Measurements from ENCODE around the gene UROC1. TPM values are rescaled to one million over a fixed set of nuclear protein-coding genes. Genes with fewer than 3 reads are reported as not detected.

The UROC1 gene
- total and polyA plus RNA-seq, 2 experiments from 2014 or later: not detected

GRCh38 chr3:126514161-126514560, 3.4 kb downstream of the UROC1 start:
- Histone ChIP-seq H3K4me1 (ENCODE audit: insufficient read depth) (no peaks in the 10 kb centered on the region), H3K36me3 (ENCODE audit: insufficient read depth) (no peaks in the 10 kb centered on the region), H3K4me3 (no peak overlapping the region), H3K4me2 (no peak overlapping the region), H2AFZ (no peak overlapping the region), H3K27ac (ENCODE audit: low read depth) (no peak overlapping the region), H3F3A (replicated peaks; ENCODE audit: low read depth) (no peaks in the 10 kb centered on the region), H3K27me3 (ENCODE audit: insufficient read depth) (no peaks in the 10 kb centered on the region), H3K9me2 (ENCODE audit: insufficient read depth) (no peaks in the 10 kb centered on the region), H4K20me1 (replicated peaks; ENCODE audit: insufficient read depth) (no peaks in the 10 kb centered on the region), H3K79me2 (replicated peaks; ENCODE audit: insufficient read depth) (no peaks in the 10 kb centered on the region)
- Mint-ChIP-seq H3K4me3 (no peak overlapping the region), H3K9me3 (no peaks in the 10 kb centered on the region), H3K36me3 (ENCODE audit: low read depth) (no peaks in the 10 kb centered on the region), H3K27me3 (ENCODE audit: insufficient read depth, low read depth, poor library complexity) (peaks cover 6% of the 10 kb centered on the region), H3K4me1 (peaks cover 2% of the 10 kb centered on the region; the same call in 1 of the 3 replicates), H3K27ac (no peak overlapping the region)
- no peak for ATAC-seq
- no peak for TF ChIP-seq EZH2phosphoT487 (IDR thresholded peaks at IDR 0.05; ENCODE audit: unreplicated experiment)
- TF ChIP-seq ZNF331 (CRISPR knock-in tag; IDR thresholded peaks at IDR 0.05; ENCODE audit: low read depth): no peak
- no peak for TF ChIP-seq STAT1 (IDR thresholded peaks at IDR 0.05; ENCODE audit: unreplicated experiment)
- no peak for TF ChIP-seq ZNF114 (CRISPR knock-in tag; IDR thresholded peaks at IDR 0.05)
- no peak for TF ChIP-seq JUNB (IDR thresholded peaks at IDR 0.05; ENCODE audit: unreplicated experiment)
- no peak for TF ChIP-seq NANOG (IDR thresholded peaks at IDR 0.05; ENCODE audit: borderline replicate concordance)
- TF ChIP-seq, protein P1, sequence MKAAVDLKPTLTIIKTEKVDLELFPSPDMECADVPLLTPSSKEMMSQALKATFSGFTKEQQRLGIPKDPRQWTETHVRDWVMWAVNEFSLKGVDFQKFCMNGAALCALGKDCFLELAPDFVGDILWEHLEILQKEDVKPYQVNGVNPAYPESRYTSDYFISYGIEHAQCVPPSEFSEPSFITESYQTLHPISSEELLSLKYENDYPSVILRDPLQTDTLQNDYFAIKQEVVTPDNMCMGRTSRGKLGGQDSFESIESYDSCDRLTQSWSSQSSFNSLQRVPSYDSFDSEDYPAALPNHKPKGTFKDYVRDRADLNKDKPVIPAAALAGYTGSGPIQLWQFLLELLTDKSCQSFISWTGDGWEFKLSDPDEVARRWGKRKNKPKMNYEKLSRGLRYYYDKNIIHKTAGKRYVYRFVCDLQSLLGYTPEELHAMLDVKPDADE (IDR thresholded peaks at IDR 0.05): no peak
- no peak for TF ChIP-seq EZH2 (IDR thresholded peaks at IDR 0.05; ENCODE audit: low read depth, unreplicated experiment)
- TF ChIP-seq, protein P2, sequence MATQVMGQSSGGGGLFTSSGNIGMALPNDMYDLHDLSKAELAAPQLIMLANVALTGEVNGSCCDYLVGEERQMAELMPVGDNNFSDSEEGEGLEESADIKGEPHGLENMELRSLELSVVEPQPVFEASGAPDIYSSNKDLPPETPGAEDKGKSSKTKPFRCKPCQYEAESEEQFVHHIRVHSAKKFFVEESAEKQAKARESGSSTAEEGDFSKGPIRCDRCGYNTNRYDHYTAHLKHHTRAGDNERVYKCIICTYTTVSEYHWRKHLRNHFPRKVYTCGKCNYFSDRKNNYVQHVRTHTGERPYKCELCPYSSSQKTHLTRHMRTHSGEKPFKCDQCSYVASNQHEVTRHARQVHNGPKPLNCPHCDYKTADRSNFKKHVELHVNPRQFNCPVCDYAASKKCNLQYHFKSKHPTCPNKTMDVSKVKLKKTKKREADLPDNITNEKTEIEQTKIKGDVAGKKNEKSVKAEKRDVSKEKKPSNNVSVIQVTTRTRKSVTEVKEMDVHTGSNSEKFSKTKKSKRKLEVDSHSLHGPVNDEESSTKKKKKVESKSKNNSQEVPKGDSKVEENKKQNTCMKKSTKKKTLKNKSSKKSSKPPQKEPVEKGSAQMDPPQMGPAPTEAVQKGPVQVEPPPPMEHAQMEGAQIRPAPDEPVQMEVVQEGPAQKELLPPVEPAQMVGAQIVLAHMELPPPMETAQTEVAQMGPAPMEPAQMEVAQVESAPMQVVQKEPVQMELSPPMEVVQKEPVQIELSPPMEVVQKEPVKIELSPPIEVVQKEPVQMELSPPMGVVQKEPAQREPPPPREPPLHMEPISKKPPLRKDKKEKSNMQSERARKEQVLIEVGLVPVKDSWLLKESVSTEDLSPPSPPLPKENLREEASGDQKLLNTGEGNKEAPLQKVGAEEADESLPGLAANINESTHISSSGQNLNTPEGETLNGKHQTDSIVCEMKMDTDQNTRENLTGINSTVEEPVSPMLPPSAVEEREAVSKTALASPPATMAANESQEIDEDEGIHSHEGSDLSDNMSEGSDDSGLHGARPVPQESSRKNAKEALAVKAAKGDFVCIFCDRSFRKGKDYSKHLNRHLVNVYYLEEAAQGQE (IDR thresholded peaks at IDR 0.05; ENCODE audit: unreplicated experiment): no peak
- no peak for TF ChIP-seq ZNF462 (CRISPR knock-in tag; IDR thresholded peaks at IDR 0.05)
- TF ChIP-seq CREB1 (CRISPR knock-in tag; IDR thresholded peaks at IDR 0.05; ENCODE audit: low read depth): no peak
- TF ChIP-seq POLR2AphosphoS5 (IDR thresholded peaks at IDR 0.05; ENCODE audit: low read depth): no peak
- no peak for TF ChIP-seq CTCF (conservative IDR thresholded peaks at IDR 0.05; ENCODE audit: low read depth in 2 of 2)
- DNase-seq (ENCODE audit: low spot score): no peak
